Ovary (tissue), 3 donors: ENCODE results near the gene SPDYE3.

Experiments
- EP300 ChIP-seq: sonication (generic); formaldehyde crosslinking; IDR thresholded peaks from one replicate; pipeline ENCODE4 v1.6.1; 2017; ENCODE audit warnings: antibody characterized with exemption
- POLR2A ChIP-seq: fragments of 450-650 bp; IDR thresholded peaks from one replicate; pipeline ENCODE4 v1.6.1; 2017; ENCODE audit warnings: antibody characterized with exemption, mild to moderate bottlenecking, moderate library complexity
- TF ChIP-seq, protein P1 (sequence below), 3 donors: fragments of 450-650 bp in 2 of 3; fragments of 200-600 bp in 1 of 3; IDR thresholded peaks; one replicate each; pipeline versions ENCODE4 v1.5.1 to v1.8.0; 2016 to 2022; ENCODE audit warnings: antibody characterized with exemption in 3 of 3, mild to moderate bottlenecking in 1 of 3
- donor health status: DM: no; HTN: no; CAD: no.

- TF ChIP-seq, protein P1, sequence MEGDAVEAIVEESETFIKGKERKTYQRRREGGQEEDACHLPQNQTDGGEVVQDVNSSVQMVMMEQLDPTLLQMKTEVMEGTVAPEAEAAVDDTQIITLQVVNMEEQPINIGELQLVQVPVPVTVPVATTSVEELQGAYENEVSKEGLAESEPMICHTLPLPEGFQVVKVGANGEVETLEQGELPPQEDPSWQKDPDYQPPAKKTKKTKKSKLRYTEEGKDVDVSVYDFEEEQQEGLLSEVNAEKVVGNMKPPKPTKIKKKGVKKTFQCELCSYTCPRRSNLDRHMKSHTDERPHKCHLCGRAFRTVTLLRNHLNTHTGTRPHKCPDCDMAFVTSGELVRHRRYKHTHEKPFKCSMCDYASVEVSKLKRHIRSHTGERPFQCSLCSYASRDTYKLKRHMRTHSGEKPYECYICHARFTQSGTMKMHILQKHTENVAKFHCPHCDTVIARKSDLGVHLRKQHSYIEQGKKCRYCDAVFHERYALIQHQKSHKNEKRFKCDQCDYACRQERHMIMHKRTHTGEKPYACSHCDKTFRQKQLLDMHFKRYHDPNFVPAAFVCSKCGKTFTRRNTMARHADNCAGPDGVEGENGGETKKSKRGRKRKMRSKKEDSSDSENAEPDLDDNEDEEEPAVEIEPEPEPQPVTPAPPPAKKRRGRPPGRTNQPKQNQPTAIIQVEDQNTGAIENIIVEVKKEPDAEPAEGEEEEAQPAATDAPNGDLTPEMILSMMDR (IDR thresholded peaks at IDR 0.05): no peak
- TF ChIP-seq EP300 (no peak), POLR2A (no peak)
These were observed 63.2 kb downstream of the SPDYE3 start for GRCh38 chr7:100370746-100371145.
